ENCODE measurements around the gene POMT2.

The POMT2 gene

DNA sequence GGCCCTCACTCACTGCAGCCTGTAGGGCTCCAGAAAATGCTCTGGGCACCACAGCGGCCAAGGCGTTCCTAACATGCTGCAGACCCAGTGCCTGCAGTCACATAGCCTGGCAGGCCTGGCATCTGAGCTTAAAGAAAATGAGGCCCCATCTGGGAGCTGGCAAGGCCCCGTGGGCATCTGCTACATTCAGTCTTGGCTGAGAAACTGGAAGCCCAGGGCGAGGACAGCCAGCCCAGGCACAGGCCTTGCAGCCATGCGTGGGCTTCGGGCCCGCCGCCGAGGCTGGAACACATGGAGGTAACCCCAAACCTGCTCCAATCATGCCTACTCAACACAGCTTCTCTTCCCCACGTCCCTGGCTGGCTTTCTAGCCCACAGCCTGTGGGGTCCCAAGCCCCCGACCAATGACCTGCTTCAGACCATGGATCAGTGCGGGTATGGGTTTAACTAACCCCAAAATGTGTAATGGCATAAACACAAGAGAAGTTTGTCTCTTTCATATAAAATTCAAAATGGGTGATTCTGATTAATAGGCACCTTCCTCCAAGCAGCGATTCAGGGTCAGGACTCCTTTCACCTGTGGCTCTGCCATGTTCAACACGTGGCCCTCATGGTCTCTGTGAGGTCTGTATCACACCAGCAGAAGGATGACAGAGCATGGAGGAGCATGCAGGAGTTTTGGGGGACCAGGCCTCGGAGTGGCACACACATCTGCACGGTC lies 56.1 kb downstream of the POMT2 start:
- DNase-seq: no peak

DNA sequence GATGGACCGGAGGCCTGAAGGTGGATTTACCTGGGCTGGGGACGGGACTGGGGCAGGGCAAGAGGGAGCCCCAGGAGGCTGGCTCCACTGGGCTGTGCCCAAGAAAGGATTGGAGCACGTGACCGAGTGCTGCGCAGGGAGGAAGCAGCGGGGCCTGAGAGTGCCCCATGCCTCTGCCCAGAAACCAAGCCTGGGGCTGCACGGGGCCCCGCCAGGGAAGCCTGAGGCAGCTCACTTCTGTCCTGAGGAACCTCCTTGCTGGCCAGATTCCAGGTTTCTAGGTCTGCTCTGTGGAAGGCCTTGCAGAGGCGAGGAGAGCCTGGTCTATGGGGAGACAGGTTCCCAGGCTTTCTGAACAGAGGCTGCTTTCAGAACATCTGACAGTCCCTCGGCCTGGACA lies 60.1 kb downstream of the POMT2 start:
- no peak for DNase-seq

- DNase-seq: no peak
These were observed 60.5 kb downstream of the POMT2 start for GRCh38 chr14:77260199-77260598.

DNA sequence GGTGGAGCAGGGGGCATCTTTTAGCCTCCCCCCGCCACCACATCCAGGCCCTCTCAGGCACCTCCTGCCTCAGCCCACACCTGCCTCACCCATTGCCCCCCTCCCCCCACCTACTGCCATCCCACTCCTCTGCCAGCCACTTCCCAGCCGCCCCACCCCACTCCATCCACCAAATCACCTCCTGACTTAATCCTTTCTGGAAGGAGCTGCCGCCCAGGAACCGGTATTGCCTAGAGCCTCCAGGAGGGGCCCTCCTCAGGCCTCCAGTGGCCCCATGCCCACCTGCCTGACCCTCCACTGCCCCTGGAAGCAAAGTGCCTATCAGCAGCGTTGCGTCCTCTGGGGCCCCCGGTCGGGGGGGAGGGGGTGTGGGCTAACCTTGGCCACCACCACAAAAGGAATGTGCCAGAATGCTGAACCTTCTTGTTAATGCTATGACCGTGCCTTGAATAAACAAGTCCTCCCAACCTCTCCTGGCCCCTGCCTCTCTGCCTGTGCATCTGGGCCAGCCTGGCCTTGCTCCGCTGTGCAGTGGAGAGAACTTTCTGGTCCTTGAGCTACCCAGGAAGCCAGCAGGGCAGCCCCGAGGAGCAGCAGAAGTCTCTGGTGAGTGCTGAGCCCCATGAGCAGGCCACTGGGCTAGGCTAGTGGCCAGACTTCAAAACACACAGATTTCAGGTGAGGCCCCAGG lies 61.5 kb downstream of the POMT2 start:
- no peak for DNase-seq

DNA sequence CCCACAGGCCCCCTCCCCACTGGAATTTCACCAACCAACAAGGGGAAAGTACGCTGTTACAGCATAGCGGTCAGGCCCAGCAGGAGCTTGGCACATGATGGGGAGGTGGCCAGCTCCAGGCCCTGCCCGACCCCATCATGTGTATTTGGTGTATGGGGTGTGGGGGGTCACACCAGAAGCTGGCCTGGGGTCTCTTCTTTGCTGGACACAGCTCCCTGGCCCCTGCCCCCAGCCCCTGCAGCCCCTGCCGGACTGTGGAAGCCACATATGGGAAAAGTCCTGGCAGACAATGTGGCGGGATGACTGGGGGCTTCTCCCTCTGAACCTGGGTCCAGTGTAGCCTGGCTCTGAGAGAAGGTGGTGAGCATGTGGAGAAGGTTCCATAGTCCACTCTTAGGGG lies 62.1 kb downstream of the POMT2 start:
- no peak for DNase-seq

GRCh38 chr14:77257700-77258099 lies 63.0 kb downstream of the POMT2 start:
- no peak for DNase-seq

- DNase-seq: no peak
These were observed 64.0 kb downstream of the POMT2 start for GRCh38 chr14:77256694-77257093.

GRCh38 chr14:77253333-77254190 lies 67.1 kb downstream of the POMT2 start:
- DNase-seq: no peak

DNA sequence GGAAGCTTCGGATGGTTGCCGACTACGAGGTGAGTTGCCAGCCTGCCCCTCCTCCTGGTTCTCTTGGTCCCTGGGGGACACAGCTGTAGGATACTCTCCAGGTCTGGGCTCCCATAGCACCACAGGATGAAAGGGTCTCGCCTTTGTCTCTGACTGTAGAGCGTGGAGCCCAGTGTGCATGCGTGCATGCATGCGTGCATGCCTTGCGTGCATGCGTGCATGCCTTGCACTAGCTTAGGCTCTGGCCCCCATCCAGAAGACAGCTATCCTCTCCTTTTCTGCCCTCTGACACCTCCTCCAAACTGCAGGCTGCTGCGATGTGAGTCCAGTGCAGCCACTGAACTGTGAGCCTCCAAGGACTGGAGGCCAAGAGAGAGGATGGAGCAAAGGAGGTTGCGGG lies 68.8 kb downstream of the POMT2 start:
- DNase-seq: no peak

DNA sequence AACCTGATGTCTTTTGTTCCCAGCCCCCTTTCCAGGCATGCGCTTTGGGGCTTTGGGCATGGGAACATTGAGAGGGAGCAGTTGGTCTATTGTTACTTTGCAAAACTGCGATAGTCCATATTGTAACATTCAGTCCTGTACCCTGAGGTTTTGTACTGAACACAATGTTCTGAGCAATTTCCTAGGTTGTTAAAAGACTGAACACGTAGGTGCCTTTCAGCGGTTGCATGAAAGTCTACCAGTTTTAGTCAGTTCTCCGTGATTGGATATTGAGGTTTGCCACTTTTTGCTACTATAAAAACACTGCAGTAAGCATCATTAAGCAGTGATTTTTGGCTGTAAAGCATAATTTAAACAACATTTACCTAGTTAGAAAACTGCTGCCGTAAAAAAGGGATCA lies 69.8 kb downstream of the POMT2 start:
- DNase-seq: no peak

GRCh38 chr14:77249286-77249685 lies 71.4 kb downstream of the POMT2 start:
- DNase-seq: no peak

DNA sequence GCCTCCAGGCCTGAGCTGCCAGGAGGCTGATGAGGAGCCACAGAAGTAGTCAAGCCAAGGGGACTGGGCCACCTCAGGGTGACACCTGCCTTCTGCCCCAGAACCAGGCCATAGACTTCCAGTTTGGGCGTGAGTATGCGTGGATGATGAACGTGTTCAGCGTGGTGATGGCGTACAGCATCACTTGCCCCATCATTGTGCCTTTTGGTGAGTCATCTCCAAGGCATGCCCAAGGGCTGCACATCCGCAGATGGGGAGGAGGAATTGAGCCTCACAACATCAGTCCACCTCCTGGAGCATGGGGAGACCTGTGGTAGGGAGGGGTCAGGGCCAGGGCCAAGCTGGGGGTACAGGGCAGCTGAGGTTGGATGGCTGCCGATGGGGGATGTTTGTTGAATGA lies 72.0 kb downstream of the POMT2 start:
- DNase-seq: no peak

- no peak for DNase-seq
These were observed 73.9 kb downstream of the POMT2 start for GRCh38 chr14:77246784-77247183.

DNA sequence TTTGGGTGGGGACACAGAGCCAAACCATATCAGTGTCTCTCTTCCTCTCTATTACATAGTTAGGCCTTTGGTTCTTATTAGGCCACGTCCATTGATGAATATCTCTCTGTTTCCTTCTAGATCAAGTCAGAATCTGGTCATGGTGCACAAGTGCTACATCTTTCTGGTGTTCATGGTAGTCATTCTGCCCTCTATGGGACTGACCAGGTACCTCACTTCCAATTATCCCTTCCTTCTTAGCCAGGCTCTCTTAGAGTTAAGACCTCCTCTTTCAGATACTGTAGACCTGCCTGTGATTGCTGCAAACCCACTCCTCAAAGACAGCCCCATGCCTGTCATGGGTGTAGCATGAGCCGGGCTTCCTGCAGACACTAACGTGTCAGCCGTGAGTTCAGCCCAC lies 74.9 kb downstream of the POMT2 start:
- no peak for DNase-seq

- DNase-seq: no peak
These were observed 76.8 kb downstream of the POMT2 start for GRCh38 chr14:77243853-77244252.

GRCh38 chr14:77242752-77243151 lies 77.9 kb downstream of the POMT2 start:
- no peak for DNase-seq

GRCh38 chr14:77241955-77242354 lies 78.7 kb downstream of the POMT2 start:
- no peak for DNase-seq

DNA sequence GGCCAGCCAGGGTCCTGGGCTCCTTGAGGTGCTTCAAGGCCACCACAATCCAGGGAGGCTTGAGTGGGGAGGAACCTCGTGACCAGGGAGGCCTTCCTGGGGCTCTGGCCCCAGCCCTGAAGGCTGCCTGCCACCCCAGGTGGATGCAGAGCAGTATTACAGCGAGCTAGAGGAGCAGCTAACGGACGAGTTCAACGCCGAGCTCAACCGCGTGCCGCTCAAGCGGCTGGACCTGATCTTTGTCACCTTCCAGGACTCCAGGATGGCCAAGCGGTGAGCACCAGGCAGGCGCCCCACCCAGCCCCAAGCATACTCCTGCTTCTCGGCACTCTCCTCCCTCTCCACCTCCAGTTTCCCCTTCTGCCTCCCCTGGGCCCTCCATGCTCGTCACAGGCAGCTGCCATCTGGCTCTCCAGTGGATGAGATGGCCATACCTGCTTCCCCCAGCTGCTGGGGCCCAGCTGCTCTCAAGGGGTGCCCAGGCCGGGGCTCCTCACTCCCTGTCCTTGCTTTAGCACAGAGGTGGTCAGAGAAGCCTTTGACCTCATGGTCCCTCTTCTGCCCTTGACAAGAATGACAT lies 80.3 kb downstream of the POMT2 start:
- DNase-seq: no peak

DNA sequence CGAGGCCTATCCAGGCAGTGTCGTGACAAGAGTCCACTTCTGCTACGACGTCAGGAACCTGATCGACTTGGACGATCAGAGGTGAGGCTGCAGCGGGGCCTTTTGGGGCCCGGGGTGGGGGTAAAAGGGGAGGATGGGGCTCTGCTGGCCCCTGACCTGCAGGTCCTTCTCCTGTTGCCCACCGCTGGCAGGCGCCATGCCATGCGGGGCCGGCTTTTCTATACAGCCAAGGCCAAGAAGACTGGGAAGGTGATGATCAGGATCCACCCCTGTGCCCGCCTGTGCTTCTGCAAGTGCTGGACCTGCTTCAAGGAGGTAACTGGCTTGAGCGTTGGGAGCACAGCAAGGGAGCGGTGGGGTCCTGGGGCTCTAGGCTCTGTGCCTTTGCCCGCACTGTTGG lies 81.3 kb downstream of the POMT2 start:
- no peak for DNase-seq

GRCh38 chr14:77238996-77239395 lies 81.7 kb downstream of the POMT2 start:
- no peak for DNase-seq

- DNase-seq: no peak
These were observed 82.3 kb downstream of the POMT2 start for GRCh38 chr14:77238356-77238755.

DNA sequence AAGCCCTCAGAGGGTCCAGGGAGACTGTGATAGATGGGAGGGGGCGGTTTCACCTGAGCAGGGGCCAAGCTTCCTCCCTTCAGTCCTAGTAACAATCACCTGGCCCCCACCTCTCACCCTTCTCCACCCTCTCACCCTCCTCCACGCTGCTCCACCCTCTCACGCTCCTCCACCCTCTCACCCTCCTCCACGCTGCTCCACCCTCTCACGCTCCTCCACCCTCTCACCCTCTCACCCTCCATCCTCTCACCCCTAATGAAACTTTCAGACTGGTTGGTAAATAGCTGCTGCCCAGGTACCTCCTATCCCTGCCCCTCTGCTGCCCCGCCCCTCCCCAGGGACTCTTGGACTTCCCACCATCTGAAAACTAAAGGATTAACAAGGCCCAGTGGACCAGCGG lies 83.9 kb downstream of the POMT2 start:
- no peak for DNase-seq

- no peak for DNase-seq
These were observed 89.0 kb downstream of the POMT2 start for GRCh38 chr14:77231721-77232120.

GRCh38 chr14:77230914-77231313 lies 89.8 kb downstream of the POMT2 start:
- no peak for DNase-seq
